Stimulated activated CD4-positive, alpha-beta T cell treated with anti-CD3 and anti-CD28 coated beads, Interleukin-12 subunit alpha, Interleukin-12 subunit beta, amount 100 ng/mL, for 24 hours (primary cell): ENCODE data around the gene BDH1.
A peak's percentile ranks its signal among the peaks of the same experiment; 100 is the strongest.

ENCODE experiments used
- DNase-seq, 2 experiments: peaks; one replicate each; pipeline ENCODE4 v3.0.0-alpha.2; 2020; ENCODE audit warnings: low read depth in 2 of 2

The BDH1 gene

DNA sequence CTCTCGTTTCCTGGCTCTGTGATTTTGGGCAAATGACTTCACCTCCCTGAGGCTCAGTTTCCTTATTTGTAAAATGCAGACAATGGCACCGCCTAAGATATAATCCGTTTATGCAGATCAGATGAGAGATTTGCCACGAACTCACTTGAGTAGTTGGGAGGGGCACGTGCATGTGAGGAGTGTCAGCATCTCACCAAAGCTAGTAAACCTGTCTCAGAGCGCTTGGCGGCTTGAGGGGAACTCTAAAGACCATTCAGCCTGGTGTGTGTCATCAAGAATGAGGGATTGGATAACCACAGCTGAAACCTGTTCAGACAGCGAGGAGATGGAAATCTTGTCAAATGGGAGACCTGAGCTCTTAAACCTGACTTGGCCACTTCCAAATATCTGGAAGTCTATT lies 48.7 kb downstream of the BDH1 start:
- DNase-seq: no peak

DNA sequence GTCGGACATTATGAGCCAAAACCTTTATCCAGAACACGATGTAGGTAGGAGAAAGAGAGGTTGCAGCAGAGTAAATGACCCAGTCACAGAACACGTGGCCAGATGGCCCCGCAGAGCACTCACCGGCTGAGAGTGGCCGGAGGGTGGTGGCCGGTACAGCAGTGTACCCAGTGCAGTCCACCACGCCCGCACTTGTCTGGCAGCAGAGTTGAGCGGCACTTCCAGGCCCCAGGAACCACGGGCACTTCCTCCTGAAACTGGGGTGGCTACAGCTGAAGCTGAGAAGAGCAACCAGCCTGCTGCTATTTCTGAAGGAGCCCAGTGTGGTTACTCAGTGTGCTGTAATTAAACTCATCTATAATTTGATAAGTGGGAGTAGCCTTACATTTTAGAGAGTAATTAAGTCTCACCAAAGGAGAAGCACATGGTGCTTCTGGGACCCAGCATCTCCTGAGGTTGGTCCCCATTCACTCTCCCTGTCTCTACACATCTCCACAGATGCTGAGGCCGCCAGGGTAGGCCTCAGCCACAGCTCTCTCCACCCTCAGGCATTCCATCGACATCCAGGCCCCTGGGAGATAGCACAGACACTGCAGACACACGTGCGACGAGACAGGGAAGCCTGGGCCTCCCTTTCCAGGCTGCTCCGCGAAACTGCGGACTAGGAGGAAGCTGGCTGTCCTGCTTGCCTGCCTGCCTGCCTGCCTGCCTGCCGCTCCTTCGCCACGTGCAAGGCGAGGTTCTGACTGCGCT lies 49.8 kb downstream of the BDH1 start:
- no peak for DNase-seq

DNA sequence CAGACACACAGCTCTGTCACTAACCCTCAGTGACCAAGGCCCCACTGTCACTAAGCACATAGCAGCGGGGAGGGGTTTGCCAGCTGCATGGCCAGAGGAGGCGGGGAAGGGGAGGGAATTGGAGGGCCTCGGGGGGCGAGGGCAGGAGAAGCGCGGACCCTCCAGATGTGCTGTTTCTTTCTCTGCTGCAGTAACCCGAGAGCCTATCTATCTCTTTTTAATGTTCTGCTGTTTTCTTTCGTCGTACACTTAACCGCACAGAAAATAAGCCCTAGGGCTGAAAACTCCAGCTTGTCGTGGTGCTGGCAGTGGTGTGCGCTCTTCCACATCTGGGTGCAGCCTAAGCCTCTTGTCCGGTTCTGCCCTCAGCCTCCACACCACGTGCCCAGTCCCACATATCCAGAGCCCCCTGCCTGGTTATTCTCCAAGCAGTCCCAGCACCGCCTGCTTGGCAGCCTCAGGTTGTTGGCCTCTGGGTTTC lies 51.1 kb downstream of the BDH1 start:
- no peak for DNase-seq

DNA sequence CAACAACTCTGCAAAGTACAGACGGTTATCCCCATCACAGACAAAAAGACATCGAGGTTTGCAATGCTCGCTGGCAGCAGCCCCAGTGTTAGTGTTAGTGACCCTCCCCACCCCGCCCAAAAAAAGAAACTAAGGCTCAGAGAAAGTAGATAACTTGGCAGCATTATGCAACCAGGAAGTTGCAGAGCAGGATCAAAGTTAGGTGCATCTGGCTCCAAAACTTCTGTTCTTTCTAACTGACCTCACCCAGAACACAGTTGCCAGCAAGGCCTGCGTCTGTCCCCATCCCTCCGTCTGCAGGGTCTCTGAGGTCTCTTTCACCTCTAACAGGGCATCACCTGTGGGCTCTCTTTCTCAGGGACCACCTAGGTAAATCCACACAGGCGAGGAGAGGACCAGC lies 51.5 kb downstream of the BDH1 start:
- no peak for DNase-seq

DNA sequence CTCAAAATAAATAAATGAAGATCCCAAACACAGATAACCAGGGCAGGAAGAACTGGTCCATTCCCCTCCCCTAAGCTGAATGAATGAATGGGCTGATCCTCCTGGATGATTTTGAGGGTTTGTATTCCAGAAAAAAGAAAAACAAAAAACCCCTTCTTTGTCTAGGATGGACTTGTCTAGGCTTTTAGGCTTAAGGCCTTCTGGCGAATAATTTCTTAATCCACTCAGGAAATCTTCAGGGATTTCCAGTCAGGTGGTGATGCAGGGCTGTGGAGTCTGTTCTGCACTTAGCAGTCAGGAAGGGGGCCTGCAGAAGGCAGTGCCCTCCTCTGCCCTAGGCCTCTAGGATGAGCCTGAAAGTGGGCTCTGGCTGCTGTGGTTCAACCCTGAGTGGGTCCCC lies 52.1 kb downstream of the BDH1 start:
- DNase-seq: no peak

DNA sequence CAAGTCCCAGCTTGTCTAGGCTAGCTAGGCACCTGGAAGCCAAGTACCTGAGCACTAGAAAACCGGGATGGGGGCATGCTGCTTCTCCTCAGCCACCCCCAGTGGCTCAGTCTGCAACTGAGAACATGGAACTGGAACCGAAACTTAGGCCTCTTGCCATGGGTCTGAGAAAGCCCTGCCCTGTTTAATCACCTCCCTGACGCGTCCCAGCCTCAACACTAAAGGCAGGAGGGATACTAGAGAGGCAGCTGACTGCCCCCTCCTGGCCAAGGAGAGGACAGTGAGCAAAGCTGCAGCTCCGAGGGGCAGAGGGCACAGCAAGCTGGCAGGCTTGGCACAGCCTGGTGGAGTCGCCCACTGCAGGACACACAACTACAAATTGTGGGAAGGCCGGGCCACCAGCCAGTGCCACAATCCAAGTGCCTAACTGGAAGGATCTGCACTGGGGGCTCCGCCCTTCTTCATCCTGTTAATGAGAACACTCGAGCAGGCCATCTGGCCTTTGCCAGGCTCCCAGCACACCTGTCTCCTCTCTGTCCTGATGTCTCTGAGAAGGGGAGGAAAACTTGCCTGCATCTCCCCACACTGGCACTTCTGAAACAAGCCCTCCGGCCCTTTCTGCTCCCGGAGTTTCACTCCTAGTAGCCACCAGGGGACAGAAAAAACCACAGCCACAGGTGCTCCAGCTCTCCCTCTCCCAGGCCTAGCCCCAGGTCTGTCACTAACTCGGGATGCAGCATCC lies 53.7 kb downstream of the BDH1 start:
- peak; percentile 20 to 42 for DNase-seq

DNA sequence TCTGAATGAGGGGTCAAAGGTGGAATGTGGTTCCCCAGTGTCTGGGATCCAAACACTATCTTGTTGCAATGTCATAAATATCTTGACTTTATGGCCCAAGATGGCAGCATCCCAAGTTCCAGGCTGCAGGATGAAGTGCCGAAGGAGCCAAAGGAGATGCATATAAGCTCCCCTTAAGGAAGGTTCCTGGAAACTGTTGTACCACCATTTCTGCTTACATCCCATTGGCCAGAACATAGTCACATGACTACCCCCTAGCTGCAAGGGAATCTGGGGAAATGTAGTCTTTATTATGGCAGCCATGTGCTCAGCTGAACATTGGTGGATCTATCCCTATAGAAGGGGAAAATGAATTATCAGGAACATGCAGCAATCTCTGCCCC lies 54.3 kb downstream of the BDH1 start:
- no peak for DNase-seq

DNA sequence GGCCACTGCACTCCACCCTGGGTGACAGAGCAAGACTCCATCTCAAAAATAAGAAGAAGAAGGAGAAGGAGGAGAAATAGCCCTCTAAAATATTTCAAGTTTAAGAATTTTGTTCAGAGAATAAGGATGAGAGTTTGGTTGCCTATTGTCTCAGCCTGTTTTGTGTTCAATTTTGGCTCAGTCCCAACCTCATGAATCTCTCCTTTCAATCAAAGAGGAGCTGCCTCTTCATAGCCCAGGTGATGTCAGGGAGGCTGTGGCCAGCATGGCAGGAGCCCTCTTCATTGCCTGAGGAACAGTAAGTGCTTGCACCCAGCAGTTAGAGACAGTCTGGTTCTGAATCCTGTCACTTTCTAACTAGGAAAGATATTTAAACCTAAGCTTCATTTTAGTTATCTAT lies 55.0 kb downstream of the BDH1 start:
- no peak for DNase-seq

DNA sequence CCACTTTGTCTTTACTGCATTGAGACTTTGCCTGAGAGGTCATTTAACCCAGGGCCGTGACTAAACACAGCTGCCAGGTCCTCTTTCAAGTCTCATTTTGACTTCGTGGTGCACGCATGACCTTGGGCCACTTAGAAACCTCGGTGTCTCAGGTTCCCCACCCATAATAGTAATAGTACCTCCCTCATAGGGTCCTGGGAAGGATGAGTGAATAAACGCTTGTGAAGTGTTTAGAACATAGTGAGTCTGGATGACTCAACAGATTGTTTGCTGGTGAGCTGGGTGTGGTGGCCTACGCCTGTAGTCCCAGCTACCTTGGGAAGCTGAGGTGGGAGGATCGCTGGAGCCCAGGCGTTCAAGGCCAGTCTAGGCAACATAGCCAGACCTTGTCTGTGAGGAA lies 56.3 kb downstream of the BDH1 start:
- no peak for DNase-seq

DNA sequence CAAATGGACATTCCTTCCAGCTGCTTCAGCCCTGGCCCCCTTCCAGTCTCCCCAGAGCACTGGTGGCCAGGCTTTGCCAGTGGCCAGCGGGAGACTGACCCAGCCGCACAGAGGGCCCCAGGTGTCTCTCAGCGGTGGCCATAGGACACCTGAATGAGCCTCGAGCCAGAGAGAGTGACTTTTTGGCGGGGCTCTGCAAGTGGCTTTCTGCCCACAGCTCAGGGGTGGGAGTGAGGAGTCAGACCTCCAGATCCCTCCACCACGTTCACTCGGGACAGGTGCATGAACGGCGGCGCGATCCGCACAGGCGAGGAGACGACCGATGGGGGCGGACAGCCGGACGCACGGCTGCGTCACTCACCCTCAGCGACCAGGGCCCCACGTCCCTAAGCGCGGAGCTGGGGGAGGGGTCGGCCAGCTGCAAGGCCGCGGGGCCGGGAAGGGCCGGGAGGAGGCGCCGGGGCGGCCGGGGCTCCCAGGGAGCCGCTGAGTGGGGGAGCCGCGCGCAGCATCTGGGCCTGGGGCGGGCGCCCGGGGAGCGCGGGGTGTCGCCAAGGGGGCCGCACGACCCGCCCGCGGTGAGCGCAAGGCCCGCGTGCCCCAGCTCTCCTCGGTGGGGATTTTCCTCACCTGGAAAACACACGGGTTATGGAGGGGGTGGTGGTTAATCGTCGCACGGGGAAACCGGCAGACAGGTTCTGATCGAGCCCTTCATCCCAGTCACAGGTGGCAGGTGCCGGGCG lies 57.1 kb downstream of the BDH1 start:
- no peak for DNase-seq

DNA sequence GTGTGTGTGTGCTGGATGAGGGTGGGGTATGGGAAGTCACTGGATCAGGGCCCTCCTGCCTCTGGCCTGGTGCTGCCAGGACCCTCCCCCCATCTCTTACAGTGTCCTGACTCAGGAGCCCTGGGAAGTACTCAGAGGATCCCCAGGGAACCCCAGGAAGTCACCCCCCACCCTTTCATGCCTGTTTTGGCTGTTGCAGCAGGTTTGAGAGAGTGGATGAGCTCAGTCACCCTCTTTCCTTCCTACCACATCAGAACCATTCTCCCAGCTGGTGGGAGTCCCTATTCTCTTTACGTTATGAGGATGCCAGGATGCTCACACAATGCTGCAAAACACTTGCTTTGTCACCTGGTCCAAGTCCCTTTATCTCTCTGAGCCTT lies 59.0 kb downstream of the BDH1 start:
- no peak for DNase-seq

DNA sequence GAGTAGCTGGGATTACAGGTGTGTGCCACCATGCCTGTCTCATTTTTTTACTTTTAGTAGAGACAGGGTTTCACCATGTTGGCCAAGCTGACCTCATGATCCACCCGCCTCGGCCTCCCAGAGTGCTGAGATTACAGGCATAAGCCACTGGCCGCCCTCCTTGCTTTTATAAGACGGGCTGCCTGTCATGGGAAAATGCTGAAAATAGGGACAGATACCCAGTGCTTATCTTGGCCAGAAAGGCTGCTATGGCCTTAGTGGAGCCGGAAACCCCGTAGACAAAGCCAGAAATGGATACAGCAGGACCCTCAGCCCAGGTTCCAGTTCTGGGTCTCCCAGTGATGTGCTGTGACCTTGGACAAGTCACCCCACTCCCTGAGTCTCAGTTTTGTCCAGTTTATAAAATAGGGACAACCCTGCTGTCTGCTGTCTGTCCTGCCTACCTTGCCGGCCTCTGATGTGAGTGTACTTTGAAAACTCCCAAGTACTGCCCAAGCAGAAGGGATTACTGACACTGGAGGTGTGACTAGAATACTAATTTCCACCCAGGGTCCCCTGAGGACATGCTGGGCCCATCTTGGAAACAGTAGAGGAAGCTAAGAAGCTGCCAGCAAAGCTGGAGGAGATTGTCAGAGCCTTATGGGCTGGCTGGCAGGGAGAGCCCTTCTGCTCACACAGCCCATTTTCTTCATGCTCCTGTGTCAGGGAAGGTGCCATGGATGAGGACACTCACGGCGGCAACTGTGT lies 59.6 kb downstream of the BDH1 start:
- no peak for DNase-seq

DNA sequence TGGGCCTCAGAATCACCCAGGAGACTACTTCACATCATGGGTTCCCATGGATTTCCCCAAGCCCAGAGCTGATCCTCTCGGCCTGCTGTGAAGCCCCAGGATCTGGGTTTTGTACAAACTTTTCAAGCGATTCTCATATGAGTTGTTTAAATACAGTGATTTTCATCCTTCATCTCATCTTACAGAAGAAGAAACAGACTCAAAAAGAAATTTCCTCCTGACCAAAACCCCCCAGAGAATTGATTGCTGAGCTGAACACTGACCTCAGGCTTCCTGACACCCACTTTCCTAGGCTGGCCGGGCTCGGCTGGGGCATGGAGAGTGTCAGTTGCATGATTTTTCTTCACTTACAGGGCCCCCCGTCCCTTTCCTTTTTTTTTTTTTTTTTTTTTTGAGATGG lies 60.3 kb downstream of the BDH1 start:
- DNase-seq: no peak

DNA sequence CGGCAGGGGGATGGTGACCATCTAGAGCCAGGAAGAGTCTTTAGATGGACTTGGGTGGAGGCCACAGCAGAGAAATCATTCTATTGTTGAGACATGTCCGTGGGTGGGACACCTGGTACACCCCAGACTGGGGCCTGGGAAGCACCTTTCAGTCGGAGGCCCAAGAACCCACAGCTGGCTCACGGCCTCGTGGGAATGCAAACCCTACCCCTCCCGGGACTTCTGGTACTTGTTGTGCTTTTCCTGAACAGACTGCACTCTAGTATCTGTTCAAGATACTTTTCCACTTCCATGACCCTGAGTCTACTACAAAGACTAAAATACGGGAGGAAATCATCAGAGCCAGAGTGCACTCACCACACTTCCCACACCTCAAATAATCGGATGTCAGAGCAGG lies 60.7 kb downstream of the BDH1 start:
- no peak for DNase-seq

DNA sequence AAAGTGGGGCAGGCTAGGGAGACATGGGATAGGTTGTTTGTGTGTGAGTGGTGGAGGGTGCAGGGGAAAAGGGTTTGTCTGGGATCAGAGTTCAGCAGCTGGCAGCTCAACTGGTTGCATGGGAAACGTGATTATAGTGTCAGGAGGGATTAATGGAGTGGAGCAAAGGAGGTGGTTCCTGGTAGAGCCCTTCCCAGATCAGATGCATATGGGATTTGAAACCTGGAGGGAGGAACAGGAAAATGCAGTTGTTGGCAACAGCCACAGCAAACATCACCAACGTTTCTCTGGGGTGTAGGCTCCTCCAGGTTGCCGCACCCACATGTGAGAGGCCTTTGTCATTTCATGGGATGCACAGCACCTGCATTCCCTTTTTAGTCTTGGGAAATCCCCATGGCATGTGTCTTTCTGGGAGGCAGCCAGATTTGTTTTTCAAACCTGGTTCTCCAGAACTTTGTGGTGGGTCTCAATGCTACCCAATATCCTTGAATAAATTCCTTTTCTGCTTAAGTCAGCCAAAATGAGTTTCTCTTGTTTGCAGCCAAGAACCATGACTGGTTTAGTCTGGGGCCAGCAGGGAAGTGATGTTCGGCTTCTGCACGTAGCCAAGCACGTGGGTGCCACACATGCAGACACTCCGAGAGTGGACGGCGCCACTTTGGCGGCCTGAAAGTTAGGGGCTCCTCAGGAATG lies 61.3 kb downstream of the BDH1 start:
- DNase-seq: no peak

DNA sequence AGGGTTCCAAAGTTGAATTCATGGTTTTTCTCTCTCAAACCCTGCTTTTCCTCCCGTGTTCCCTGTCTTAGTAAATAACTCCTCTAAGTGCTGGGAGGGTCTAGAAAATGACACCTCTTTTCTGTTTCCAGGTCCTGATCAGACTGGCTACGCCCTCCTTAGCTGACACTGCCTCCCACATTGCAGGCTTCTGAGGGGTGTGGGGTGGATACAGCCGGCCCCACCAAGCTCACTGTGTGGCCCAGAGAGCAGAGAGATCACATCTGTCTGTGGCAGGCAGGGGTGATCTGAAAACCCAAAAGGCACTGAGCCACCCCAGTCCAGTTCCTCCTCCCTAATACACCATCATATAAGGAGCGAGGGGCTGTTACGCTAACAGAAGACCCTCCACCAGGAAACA lies 62.7 kb downstream of the BDH1 start:
- DNase-seq: no peak

DNA sequence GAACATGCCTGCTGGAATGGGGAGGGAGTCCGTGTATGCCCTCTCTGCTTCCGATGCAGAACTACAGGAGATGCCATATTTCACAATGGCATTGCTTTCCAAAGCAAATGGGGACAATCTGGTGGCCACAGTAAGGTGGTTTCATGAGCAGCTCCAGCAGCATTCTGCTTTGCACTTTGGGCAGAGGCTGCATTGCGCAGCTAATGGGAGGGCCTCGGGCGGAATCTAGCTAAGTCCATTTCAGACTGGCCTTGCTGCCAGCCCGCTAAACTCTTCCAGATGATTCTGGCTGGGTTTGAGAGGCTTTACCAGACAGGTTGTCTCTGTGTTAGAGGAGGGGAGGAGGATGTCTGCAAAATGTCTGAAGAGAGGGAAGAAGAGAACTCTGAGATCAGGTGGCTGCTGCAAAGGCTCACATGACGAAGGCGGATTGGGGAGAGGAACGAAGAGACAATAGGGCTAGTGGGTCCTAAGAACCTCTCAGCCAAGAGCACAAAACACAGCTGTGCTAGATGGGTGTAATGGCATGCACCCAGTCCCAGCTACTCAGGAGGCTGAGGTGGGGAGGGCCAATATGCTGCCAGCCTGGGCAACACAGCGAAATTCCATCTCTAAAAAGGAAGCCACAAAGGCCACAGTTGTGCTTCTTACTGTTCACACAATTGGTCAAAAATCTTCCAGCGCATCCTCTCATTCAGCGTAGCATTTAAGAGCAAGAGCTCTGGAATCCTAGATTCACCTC lies 63.7 kb downstream of the BDH1 start:
- no peak for DNase-seq

DNA sequence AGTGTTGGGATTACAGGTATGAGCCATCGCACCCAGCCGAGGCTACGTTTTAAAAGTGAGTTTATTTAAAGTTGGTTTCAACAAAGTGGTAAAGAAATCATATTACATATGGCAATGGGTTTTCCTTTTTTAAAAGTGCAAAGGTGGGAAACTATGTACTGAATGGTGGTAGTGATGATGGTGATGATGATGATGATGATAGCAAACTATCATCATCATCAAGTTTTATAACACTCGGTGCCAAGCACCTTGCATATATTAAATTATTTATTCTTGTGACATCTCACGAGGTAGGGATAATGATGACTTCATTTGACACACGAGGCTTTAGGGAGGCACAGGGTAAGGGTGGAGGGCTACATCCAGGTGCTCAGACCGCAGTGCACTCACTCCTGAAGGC lies 64.3 kb downstream of the BDH1 start:
- DNase-seq: no peak

DNA sequence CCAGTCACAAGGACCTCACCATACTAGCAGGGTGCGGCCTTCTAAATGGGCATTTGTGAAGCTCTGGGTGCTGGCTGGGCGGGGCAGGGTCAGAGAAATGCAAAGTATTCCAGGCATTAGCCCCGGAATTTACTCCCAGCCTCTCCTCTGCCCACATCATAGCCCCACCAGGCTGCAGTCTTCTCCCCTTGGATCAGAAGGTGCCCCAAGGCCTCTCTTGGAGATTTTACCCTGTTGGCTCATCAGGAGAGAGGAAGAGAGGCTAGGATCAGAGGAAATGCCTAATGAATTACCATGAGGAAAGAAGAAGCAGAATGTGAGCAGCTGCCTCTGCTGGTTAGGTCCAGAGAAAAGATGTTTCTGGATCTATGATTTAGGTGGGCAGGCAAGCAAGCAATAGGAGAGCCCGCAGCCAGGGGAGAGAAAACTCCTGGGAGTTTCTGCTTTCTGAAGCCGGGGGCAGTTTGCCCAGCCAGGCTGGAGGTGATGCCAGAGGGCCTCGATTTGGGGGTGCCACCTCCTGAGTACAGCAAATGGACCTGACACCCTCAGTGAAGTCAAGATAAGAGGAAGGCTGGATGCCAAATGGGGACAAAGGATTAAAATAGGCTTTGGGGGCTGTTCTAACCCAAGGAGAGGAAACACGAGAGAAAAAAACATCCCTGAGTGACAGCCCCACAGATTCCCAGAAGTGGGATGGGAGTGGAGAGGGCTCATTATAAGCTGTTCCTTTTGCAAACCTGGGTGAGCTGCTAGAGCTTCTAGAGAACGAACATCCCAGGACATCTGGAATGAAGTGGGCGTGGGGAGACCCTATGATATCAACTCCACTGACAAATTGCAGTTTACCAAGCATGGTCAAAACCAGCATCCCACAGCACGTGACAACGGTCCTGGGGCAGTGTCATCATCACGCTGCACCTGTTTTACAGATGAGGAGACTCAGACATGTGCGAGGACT lies 65.4 kb downstream of the BDH1 start:
- no peak for DNase-seq
